Activated CD8-positive, alpha-beta memory T cell treated with anti-CD3 and anti-CD28 coated beads, Interleukin-2, amount 10 ng/mL, durations not matched to agents 7 days and 5 days (primary cell): ENCODE measurements around the gene ABCG5. TPM values are rescaled to one million over a fixed set of nuclear protein-coding genes. Genes with fewer than 3 reads are reported as not detected.
A peak's percentile ranks its signal among the peaks of the same experiment; 100 is the strongest.

Experiments
- ATAC-seq: fragments of 150-1000 bp; cut with Tn5 transposase; one replicate; pipeline ENCODE4 v1.10.0; 2021; ENCODE audit warnings: moderate library complexity
- CTCF ChIA-PET: fragments of 350-600 bp; sonication (Branson Sonifier 250); formaldehyde crosslinking; loops from one replicate; lab custom pipeline; 2021; ENCODE audit warnings: antibody characterized with exemption; lab: Charles Lee
- DNase-seq: peaks from one replicate; pipeline ENCODE4 v3.0.0-alpha.2; 2020
- H3K27ac Mint-ChIP-seq: one replicate; pipeline ENCODE4 v1.8.0; 2021; ENCODE audit warnings: mild to moderate bottlenecking, mixed read lengths
- H3K27me3 Mint-ChIP-seq: one replicate; pipeline ENCODE4 v1.8.0; 2021; ENCODE audit warnings: mixed read lengths
- H3K36me3 Mint-ChIP-seq: one replicate; pipeline ENCODE4 v1.8.0; 2021; ENCODE audit warnings: mild to moderate bottlenecking, mixed read lengths
- H3K4me1 Mint-ChIP-seq: one replicate; pipeline ENCODE4 v1.8.0; 2021; ENCODE audit warnings: mixed read lengths
- H3K4me3 Mint-ChIP-seq: one replicate; pipeline ENCODE4 v1.8.0; 2021; ENCODE audit warnings: mild to moderate bottlenecking, moderate library complexity, mixed read lengths
- H3K9me3 Mint-ChIP-seq: one replicate; pipeline ENCODE4 v1.8.0; 2022; ENCODE audit warnings: low read depth, mixed read lengths
- total RNA-seq, 2 experiments: library from RNA; stranded (reverse); gene quantifications; one replicate each; pipeline ENCODE4 v1.2.3, GENCODE V29; 2021

Gene ABCG5
- total RNA-seq, 2 experiments from 2014 or later = not detected

- Mint-ChIP-seq H3K36me3 (no peaks in the 10 kb centered on the region), H3K27me3 (peaks cover 35% of the 10 kb centered on the region), H3K4me1 (no peaks in the 10 kb centered on the region)
Measured at GRCh38 chr2:43853141-43854081, 14.8 kb upstream of the ABCG5 start.

DNA sequence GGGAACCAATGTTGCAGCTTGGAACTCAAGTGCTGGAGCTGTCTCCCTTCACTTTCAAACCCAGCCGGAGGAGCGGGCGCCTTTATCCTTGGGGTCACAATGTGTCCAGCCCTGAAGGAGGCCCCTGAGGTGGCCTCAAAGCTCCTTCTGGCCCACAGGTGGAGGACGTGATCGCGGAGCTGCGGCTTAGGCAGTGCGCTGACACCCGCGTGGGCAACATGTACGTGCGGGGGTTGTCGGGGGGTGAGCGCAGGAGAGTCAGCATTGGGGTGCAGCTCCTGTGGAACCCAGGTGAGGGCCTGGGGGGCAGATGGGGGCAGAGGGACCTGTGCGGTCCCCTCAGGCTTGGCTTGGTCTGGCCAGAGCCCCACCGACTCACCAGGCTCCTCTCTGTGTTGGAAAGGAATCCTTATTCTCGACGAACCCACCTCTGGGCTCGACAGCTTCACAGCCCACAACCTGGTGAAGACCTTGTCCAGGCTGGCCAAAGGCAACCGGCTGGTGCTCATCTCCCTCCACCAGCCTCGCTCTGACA, 13.6 kb upstream of the ABCG5 start:
- H3K27ac Mint-ChIP-seq = no peak overlapping the region
- H3K4me3 Mint-ChIP-seq = no peak overlapping the region
- no peak for ATAC-seq
- no peak for DNase-seq
- no peaks in the 10 kb centered on the region for H3K4me1 Mint-ChIP-seq
- no peaks in the 10 kb centered on the region for H3K36me3 Mint-ChIP-seq
- peaks cover 29% of the 10 kb centered on the region for H3K27me3 Mint-ChIP-seq
- CTCF ChIA-PET = no interaction called here
- H3K9me3 Mint-ChIP-seq = no peaks in the 10 kb centered on the region

More at GRCh38 chr2:43853141-43854081, 14.8 kb upstream of the ABCG5 start:
- ATAC-seq (no peak), DNase-seq (no peak)
- Mint-ChIP-seq H3K9me3 (no peaks in the 10 kb centered on the region), H3K4me3 (no peak overlapping the region), H3K27ac (no peak overlapping the region)
- CTCF ChIA-PET = no interaction called here

DNA sequence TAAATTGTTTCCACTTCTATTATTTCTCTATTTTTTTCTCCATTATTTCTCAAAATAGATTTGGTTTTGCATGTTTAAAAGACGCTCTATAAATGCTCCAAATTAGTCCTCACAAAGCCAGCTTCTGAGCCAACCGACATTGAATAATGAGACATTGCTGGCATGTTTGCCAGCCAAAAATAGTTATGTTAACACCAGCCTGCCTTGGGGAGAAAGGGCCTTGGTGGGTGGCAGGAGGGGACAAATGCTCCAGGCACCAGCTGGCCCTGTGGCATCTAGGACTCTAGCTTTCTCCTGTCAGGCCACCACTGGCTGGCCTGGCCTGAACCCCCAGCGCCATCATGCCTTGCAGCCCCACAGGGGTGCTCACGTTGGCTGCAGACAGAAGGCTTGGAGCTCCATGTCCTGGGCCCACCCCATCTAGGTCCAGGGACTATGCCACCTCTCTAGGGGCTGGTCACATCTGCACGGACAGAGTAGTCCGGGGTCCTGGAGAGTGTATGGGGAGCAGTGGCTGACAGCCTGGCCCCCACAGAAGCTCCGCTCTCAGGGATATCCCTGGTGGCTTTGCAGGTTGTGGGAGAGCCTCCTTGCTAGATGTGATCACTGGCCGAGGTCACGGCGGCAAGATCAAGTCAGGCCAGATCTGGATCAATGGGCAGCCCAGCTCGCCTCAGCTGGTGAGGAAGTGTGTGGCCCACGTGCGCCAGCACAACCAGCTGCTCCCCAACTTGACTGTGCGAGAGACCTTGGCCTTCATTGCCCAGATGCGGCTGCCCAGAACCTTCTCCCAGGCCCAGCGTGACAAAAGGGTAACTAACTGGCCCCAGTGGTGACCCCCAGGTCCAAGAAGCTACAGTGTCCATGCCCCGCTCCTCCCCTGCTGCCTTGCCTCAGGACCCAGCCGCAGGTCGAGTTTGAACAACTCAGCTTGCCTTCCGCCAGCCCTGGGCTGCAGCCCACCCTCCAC, 12.7 kb upstream of the ABCG5 start:
- ATAC-seq (no peak), DNase-seq (no peak)
- Mint-ChIP-seq H3K27me3 (peaks cover 31% of the 10 kb centered on the region), H3K27ac (no peak overlapping the region), H3K36me3 (no peaks in the 10 kb centered on the region), H3K4me3 (no peak overlapping the region), H3K9me3 (no peaks in the 10 kb centered on the region), H3K4me1 (no peaks in the 10 kb centered on the region)
- CTCF ChIA-PET = no interaction called here

DNA sequence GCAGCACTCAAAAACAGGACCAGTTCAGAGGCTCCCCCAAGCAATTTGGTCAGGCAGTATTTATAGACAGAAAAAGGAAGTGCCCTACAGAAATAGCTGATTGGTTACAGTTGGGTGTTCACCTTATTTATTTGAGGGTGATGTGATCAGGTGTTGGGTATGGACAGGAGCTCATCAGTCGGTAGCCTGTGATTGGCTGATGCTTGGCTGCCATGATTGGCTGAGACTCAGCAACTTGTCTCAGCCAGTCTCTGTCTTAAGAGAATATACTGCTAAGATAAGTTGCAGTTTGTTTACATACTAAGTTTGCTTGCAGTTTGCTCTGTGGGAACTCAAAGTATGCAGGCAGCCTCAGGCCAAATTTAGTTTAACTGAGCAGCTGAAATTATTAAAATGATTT, 9.6 kb upstream of the ABCG5 start:
- H3K4me1 Mint-ChIP-seq = no peaks in the 10 kb centered on the region
- H3K27ac Mint-ChIP-seq = no peak overlapping the region
- CTCF ChIA-PET = no interaction called here
- H3K36me3 Mint-ChIP-seq = no peaks in the 10 kb centered on the region
- no peak overlapping the region for H3K4me3 Mint-ChIP-seq
- H3K9me3 Mint-ChIP-seq = no peaks in the 10 kb centered on the region
- H3K27me3 Mint-ChIP-seq = peaks cover 20% of the 10 kb centered on the region
- DNase-seq (peak; percentile 7), ATAC-seq (no peak)

DNA sequence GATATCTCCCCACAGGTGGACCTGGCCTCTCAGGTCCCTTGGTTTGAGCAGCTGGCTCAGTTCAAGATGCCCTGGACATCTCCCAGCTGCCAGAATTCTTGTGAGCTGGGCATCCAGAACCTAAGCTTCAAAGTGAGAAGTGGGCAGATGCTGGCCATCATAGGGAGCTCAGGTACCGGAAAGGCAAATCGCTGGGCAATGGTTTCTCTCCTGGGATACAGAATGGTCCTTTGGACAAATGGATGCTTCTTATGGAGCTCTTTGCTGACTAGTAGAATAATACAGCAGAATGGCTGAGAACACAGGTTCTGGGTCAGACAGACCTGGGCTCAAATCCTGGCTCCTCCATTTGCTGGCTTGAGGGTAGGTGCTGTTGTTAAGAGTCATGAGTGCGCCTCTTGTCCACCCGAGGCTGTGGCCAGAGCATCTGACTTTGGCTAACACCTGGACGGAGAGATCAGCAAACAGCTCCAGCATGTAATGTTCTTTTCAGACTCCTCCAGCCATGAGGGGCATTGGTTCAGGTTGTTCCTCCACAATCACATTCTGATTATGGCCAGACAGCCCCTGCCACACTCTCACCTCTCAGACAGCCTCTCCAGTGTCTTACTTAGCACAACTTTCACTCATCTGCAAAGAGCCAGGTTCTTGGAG, 7.6 kb upstream of the ABCG5 start:
- Mint-ChIP-seq H3K4me1 (no peaks in the 10 kb centered on the region), H3K27ac (no peak overlapping the region), H3K36me3 (no peaks in the 10 kb centered on the region), H3K27me3 (peaks cover 20% of the 10 kb centered on the region), H3K9me3 (no peaks in the 10 kb centered on the region), H3K4me3 (no peak overlapping the region)
- no peak for ATAC-seq
- peak; percentile 9 for DNase-seq
- CTCF ChIA-PET = interaction anchor here (0.6 to 0.9 kb wide), 2 partner anchors 71 to 219 kb away, joined by 3 to 4 read pairs; no protein-coding TSS in a partner anchor

DNA sequence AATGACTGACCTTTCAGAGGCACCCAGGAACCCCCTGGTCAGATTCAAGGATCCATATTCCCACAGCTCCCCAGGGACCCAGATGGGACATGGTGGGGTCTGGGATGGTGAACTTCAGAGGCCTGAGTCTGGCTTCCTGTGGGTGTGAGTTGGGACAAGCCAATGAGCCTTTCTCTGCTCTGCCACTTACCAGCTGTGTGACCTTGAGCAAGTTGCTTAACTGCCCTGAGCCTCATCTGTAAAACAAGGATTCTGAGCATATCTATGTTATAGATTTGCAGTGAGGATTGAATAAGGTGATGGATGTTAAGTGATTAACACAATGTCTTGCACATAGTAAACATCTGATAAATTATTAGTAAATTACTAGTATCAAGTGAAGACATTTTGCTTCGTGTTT, 6.5 kb upstream of the ABCG5 start:
- Mint-ChIP-seq H3K9me3 (no peaks in the 10 kb centered on the region), H3K4me3 (no peak overlapping the region), H3K27me3 (peaks cover 18% of the 10 kb centered on the region), H3K27ac (no peak overlapping the region), H3K4me1 (no peaks in the 10 kb centered on the region), H3K36me3 (no peaks in the 10 kb centered on the region)
- CTCF ChIA-PET = no interaction called here
- ATAC-seq = no peak
- DNase-seq = peak; percentile 18

GRCh38 chr2:43842866-43843226, 4.2 kb upstream of the ABCG5 start:
- Mint-ChIP-seq H3K27ac (no peak overlapping the region), H3K4me1 (no peaks in the 10 kb centered on the region), H3K36me3 (no peaks in the 10 kb centered on the region), H3K9me3 (no peaks in the 10 kb centered on the region), H3K27me3 (peaks cover 14% of the 10 kb centered on the region), H3K4me3 (no peak overlapping the region)
- CTCF ChIA-PET = no interaction called here
- peak; percentile 9 for DNase-seq
- no peak for ATAC-seq

GRCh38 chr2:43841949-43842865, 3.6 kb upstream of the ABCG5 start:
- H3K4me3 Mint-ChIP-seq = no peak overlapping the region
- ATAC-seq = no peak

DNA sequence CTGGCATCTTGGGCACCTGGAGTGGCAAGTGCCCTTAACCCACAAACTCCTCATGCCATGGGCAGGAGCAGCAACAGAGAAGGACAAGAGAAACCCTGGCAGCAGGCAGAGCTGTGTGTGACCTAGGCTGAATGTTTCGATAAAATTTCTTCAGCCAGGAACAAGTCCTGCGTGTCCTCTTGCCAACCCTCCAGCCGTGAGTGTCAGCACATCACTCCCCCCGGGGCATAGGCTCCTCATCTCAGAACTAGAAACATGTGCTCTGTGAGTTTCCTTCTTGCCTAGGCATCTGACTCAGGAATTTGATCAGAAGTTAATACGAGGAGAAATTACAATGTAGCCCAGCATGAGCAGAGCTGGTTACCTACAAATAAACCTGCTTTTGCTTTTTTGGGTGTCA, 2.3 kb upstream of the ABCG5 start:
- CTCF ChIA-PET = no interaction called here
- Mint-ChIP-seq H3K9me3 (no peaks in the 10 kb centered on the region), H3K27ac (no peak overlapping the region), H3K4me3 (no peak overlapping the region), H3K36me3 (no peaks in the 10 kb centered on the region), H3K4me1 (no peaks in the 10 kb centered on the region), H3K27me3 (peaks cover 8% of the 10 kb centered on the region)
- DNase-seq = peak; percentile 23
- no peak for ATAC-seq

More at GRCh38 chr2:43841949-43842865, 3.6 kb upstream of the ABCG5 start:
- DNase-seq = peak; percentile 19
- CTCF ChIA-PET = no interaction called here
- Mint-ChIP-seq H3K9me3 (no peaks in the 10 kb centered on the region), H3K27ac (no peak overlapping the region), H3K36me3 (no peaks in the 10 kb centered on the region), H3K4me1 (no peaks in the 10 kb centered on the region), H3K27me3 (peaks cover 13% of the 10 kb centered on the region)

- H3K36me3 Mint-ChIP-seq = no peaks in the 10 kb centered on the region
- no peaks in the 10 kb centered on the region for H3K4me1 Mint-ChIP-seq
- no peak overlapping the region for H3K4me3 Mint-ChIP-seq
- DNase-seq (peak; percentile 37), ATAC-seq (no peak)
- H3K27ac Mint-ChIP-seq = no peak overlapping the region
- no peaks in the 10 kb centered on the region for H3K9me3 Mint-ChIP-seq
- peaks cover 14% of the 10 kb centered on the region for H3K27me3 Mint-ChIP-seq
- CTCF ChIA-PET = no interaction called here
Measured at GRCh38 chr2:43839776-43840564, 1.3 kb upstream of the ABCG5 start.

- Mint-ChIP-seq H3K9me3 (no peaks in the 10 kb centered on the region), H3K36me3 (no peaks in the 10 kb centered on the region), H3K27me3 (peaks cover 18% of the 10 kb centered on the region), H3K4me1 (no peaks in the 10 kb centered on the region), H3K27ac (no peak overlapping the region), H3K4me3 (no peak overlapping the region)
- CTCF ChIA-PET = no interaction called here
- ATAC-seq (no peak), DNase-seq (peak; percentile 31)
Measured at GRCh38 chr2:43837831-43838559, 644 bp downstream of the ABCG5 start.
